H1 (cell line): ENCODE data around the gene IFNL2. TPM values are rescaled to one million over a fixed set of nuclear protein-coding genes. Genes with fewer than 3 reads are reported as not detected.
A peak's percentile ranks its signal among the peaks of the same experiment; 100 is the strongest.

ENCODE experiments used
- CTCF ChIA-PET: fragments of 300-600 bp; sonication (Branson Sonifier 250); formaldehyde crosslinking; loops from one replicate; lab custom pipeline; 2021; ENCODE audit not compliant: partially characterized antibody; lab: Charles Lee
- POLR2A ChIA-PET: fragments of 300-600 bp; sonication (Branson Sonifier 250); formaldehyde crosslinking; loops from one replicate; lab custom pipeline; 2021; ENCODE audit warnings: inconsistent platforms; ENCODE audit not compliant: partially characterized antibody; lab: Charles Lee
- DNase-seq, 2 experiments: peaks; one replicate each; pipeline versions ENCODE4 v3.0.0 to v3.0.0-alpha.2; 2010 to 2022; ENCODE audit warnings: low spot score in 2 of 2, low read depth in 1 of 2, mixed read lengths in 1 of 2
- FAIRE-seq: peaks from 2 replicates; lab custom pipeline; 2011; peaks lifted over from hg19 to GRCh38; lab: Jason Lieb, UNC
- H2AFZ ChIP-seq: 2 replicates; pipeline ENCODE4 v1.8.1; 2012; ENCODE audit warnings: low read length, inconsistent platforms
- H2AK5ac ChIP-seq: 2 replicates; pipeline ENCODE4 v1.6.1; 2013; ENCODE audit warnings: low read depth, low read length
- H2BK120ac ChIP-seq: replicated peaks from 2 replicates; pipeline ENCODE3; 2013; ENCODE audit warnings: low read depth, low read length, inconsistent platforms
- H2BK12ac ChIP-seq: 2 replicates; pipeline ENCODE4 v1.6.1; 2013; ENCODE audit warnings: low read depth, low read length
- H2BK15ac ChIP-seq: 2 replicates; pipeline ENCODE4 v1.6.1; 2013; ENCODE audit warnings: low read length
- H2BK20ac ChIP-seq: 2 replicates; pipeline ENCODE4 v1.6.1; 2013; ENCODE audit warnings: low read length
- H2BK5ac ChIP-seq: 2 replicates; pipeline ENCODE4 v1.6.1; 2013; ENCODE audit warnings: low read depth, low read length
- H3K14ac ChIP-seq: 2 replicates; pipeline ENCODE4 v1.6.1; 2013; ENCODE audit warnings: inconsistent platforms; ENCODE audit not compliant: insufficient read length
- H3K18ac ChIP-seq: 2 replicates; pipeline ENCODE4 v1.6.1; 2013; ENCODE audit warnings: low read length; ENCODE audit errors: extremely low read depth
- H3K23ac ChIP-seq: 2 replicates; pipeline ENCODE4 v1.6.1; 2013; ENCODE audit warnings: inconsistent platforms; ENCODE audit not compliant: insufficient read length
- H3K23me2 ChIP-seq: 2 replicates; pipeline ENCODE4 v1.6.1; 2013; ENCODE audit warnings: low read depth, low read length
- H3K27ac ChIP-seq: 2 replicates; pipeline ENCODE4 v1.6.1; 2011; ENCODE audit warnings: low read depth, low read length, inconsistent platforms
- H3K27me3 ChIP-seq, 4 experiments: replicated peaks in 1 of 4; 1 replicate in 1 of 4; 2 replicates in 3 of 4; pipeline versions ENCODE4 v1.6.1 to v1.8.1; 2011 to 2013; ENCODE audit warnings: low read length in 3 of 4, mild to moderate bottlenecking in 3 of 4, inconsistent platforms in 2 of 4, mixed read lengths in 2 of 4, moderate library complexity in 1 of 4; ENCODE audit not compliant: control insufficient read depth in 3 of 4, insufficient read depth in 3 of 4; ENCODE audit errors: extremely low read depth in 1 of 4
- H3K36me3 ChIP-seq, 4 experiments: 2 replicates each; pipeline versions ENCODE4 v1.6.1 to v1.8.1; 2011 to 2013; ENCODE audit warnings: mild to moderate bottlenecking in 4 of 4, low read length in 3 of 4, moderate library complexity in 2 of 4, control low read depth in 1 of 4, inconsistent platforms in 1 of 4; ENCODE audit not compliant: insufficient read depth in 4 of 4, control insufficient read depth in 2 of 4
- H3K4ac ChIP-seq: replicated peaks from 2 replicates; pipeline ENCODE3; 2013; ENCODE audit warnings: low read length, low read depth, mixed read lengths, inconsistent platforms; ENCODE audit not compliant: insufficient read length
- H3K4me1 ChIP-seq, 4 experiments: replicated peaks in 1 of 4; 1 replicate in 1 of 4; 2 replicates in 3 of 4; pipeline versions ENCODE4 v1.6.1 to v1.8.1; 2011 to 2013; ENCODE audit warnings: low read length in 3 of 4, inconsistent platforms in 2 of 4, mixed read lengths in 1 of 4; ENCODE audit not compliant: insufficient read depth in 4 of 4, control insufficient read depth in 3 of 4
- H3K4me2 ChIP-seq, 2 experiments: 2 replicates each; pipeline versions ENCODE4 v1.6.1 to v1.8.1; 2011 to 2013; ENCODE audit warnings: low read depth in 2 of 2, low read length in 2 of 2, control low read depth in 1 of 2, inconsistent platforms in 1 of 2, mild to moderate bottlenecking in 1 of 2; ENCODE audit not compliant: insufficient read depth in 1 of 2
- H3K4me3 ChIP-seq, 4 experiments: fragments of 200-600, 300-600 bp in 1 of 4; sonication (generic), shearing (Covaris generic), sonication (Bioruptor Twin) in 1 of 4; 2 replicates each; pipeline versions ENCODE4 v1.5.1 to v1.8.1; 2011 to 2016; ENCODE audit warnings: low read length in 4 of 4, low read depth in 3 of 4, control low read depth in 2 of 4, inconsistent platforms in 2 of 4, mild to moderate bottlenecking in 2 of 4, mixed read lengths in 1 of 4, moderate library complexity in 1 of 4; ENCODE audit not compliant: insufficient read depth in 2 of 4; ENCODE audit errors: extremely low read depth in 1 of 4
- H3K56ac ChIP-seq: replicated peaks from 2 replicates; pipeline ENCODE3; 2013; ENCODE audit warnings: low read depth, mild to moderate bottlenecking, mixed read lengths, low read length, inconsistent platforms; ENCODE audit not compliant: insufficient read length
- H3K79me1 ChIP-seq: 2 replicates; pipeline ENCODE4 v1.6.1; 2013; ENCODE audit warnings: low read depth, low read length, control low read depth
- H3K79me2 ChIP-seq, 2 experiments: 2 replicates each; pipeline versions ENCODE4 v1.6.1 to v1.8.1; 2012 to 2013; ENCODE audit warnings: low read length in 2 of 2, mild to moderate bottlenecking in 2 of 2, inconsistent platforms in 1 of 2; ENCODE audit not compliant: insufficient read depth in 2 of 2, control insufficient read depth in 1 of 2
- H3K9ac ChIP-seq, 4 experiments: replicated peaks in 1 of 4; 1 replicate in 1 of 4; 2 replicates in 3 of 4; pipeline versions ENCODE4 v1.6.1 to v1.8.1; 2011 to 2013; ENCODE audit warnings: low read depth in 3 of 4, low read length in 3 of 4, control low read depth in 2 of 4, mild to moderate bottlenecking in 2 of 4, moderate library complexity in 2 of 4, inconsistent platforms in 1 of 4; ENCODE audit errors: extremely low read depth in 1 of 4
- H3K9me3 ChIP-seq, 2 experiments: 2 replicates each; pipeline versions ENCODE4 v1.6.1 to v1.8.1; 2012 to 2013; ENCODE audit warnings: mild to moderate bottlenecking in 2 of 2, moderate library complexity in 2 of 2, control low read depth in 1 of 2, inconsistent platforms in 1 of 2, low read depth in 1 of 2, low read length in 1 of 2, mixed read lengths in 1 of 2; ENCODE audit not compliant: insufficient read depth in 2 of 2
- H4K20me1 ChIP-seq, 2 experiments: replicated peaks in 1 of 2; 2 replicates each; pipeline versions ENCODE3 to v1.8.1; 2011 to 2013; ENCODE audit warnings: inconsistent platforms in 2 of 2, low read length in 2 of 2, mild to moderate bottlenecking in 1 of 2; ENCODE audit not compliant: insufficient read depth in 2 of 2, control insufficient read depth in 1 of 2
- H4K5ac ChIP-seq: 2 replicates; pipeline ENCODE4 v1.6.1; 2013; ENCODE audit warnings: low read length, low read depth, mixed read lengths, inconsistent platforms; ENCODE audit not compliant: insufficient read length
- H4K8ac ChIP-seq: 2 replicates; pipeline ENCODE4 v1.8.0; 2013; ENCODE audit warnings: mild to moderate bottlenecking, moderate library complexity, low read length, inconsistent platforms; ENCODE audit not compliant: insufficient read depth; ENCODE audit errors: extremely low read depth
- H4K91ac ChIP-seq: replicated peaks from 2 replicates; pipeline ENCODE3; 2013; ENCODE audit warnings: low read length, mixed read lengths, inconsistent platforms; ENCODE audit not compliant: insufficient read length
- CBX5 ChIP-seq: fragments of 300-800, 300-1000 bp; sonication (generic); IDR thresholded peaks from 2 replicates; pipeline ENCODE4 v1.7.1; 2016; ENCODE audit warnings: antibody characterized with exemption, low read length, low read depth
- CEBPB ChIP-seq: IDR thresholded peaks from 2 replicates; pipeline ENCODE4 v1.6.1; 2012; ENCODE audit warnings: low read depth, low read length
- GABPA ChIP-seq: IDR thresholded peaks from 2 replicates; pipeline ENCODE4 v1.6.1; 2011; ENCODE audit warnings: mild to moderate bottlenecking, low read length, moderate library complexity, borderline replicate concordance; ENCODE audit not compliant: insufficient read depth
- JUND ChIP-seq: IDR thresholded peaks from 2 replicates; pipeline ENCODE4 v1.6.1; 2011; ENCODE audit warnings: mild to moderate bottlenecking, improper control_type of control experiment, low read length
- PHF8 ChIP-seq: fragments of 200-600 bp; sonication (generic); conservative IDR thresholded peaks from 2 replicates; pipeline ENCODE4 v1.7.1; 2012; ENCODE audit warnings: low read depth, mild to moderate bottlenecking, inconsistent platforms, low read length, moderate library complexity
- SIN3A ChIP-seq, 2 experiments: IDR thresholded peaks in 1 of 2; conservative IDR thresholded peaks in 1 of 2; 2 replicates each; pipeline ENCODE4 v1.6.1; 2011 to 2012; ENCODE audit warnings: low read length in 2 of 2, improper control_type of control experiment in 1 of 2, low read depth in 1 of 2, mild to moderate bottlenecking in 1 of 2
- SP4 ChIP-seq: IDR thresholded peaks from 2 replicates; pipeline ENCODE4 v1.6.1; 2012; ENCODE audit warnings: low read length, inconsistent platforms
- SRF ChIP-seq: IDR thresholded peaks from 2 replicates; pipeline ENCODE4 v1.6.1; 2011; ENCODE audit warnings: mild to moderate bottlenecking, low read depth, low read length, moderate library complexity
- SUZ12 ChIP-seq: fragments of 200-600 bp; sonication (generic); IDR thresholded peaks from 2 replicates; pipeline ENCODE4 v1.6.1; 2012; ENCODE audit warnings: mild to moderate bottlenecking, inconsistent platforms, low read length, moderate library complexity, mixed read lengths
- TCF12 ChIP-seq: IDR thresholded peaks from 2 replicates; pipeline ENCODE4 v1.6.1; 2011; ENCODE audit warnings: low read depth, mild to moderate bottlenecking, low read length
- TEAD4 ChIP-seq: IDR thresholded peaks from 2 replicates; pipeline ENCODE4 v1.6.1; 2012; ENCODE audit warnings: low read depth, low read length, inconsistent platforms, mixed read lengths
- WGBS, 2 experiments: shearing (Covaris generic) in 1 of 2; methylation state at CpG; one replicate each; pipeline versions ENCODE4 v1.1.6 to v1.1.7; 2013 to 2015; ENCODE audit warnings: low lambda C conversion rate in 2 of 2, mixed read lengths in 2 of 2, inconsistent platforms in 1 of 2, low coverage in 1 of 2, missing lambda C conversion rate in 1 of 2; ENCODE audit not compliant: insufficient replicate concordance in 2 of 2, insufficient coverage in 1 of 2, insufficient read length in 1 of 2; ENCODE audit errors: extremely low coverage in 1 of 2, missing lambda C conversion rate in 1 of 2; 5-methylcytosine and 5-hydroxymethylcytosine counted together
- polyA plus RNA-seq, 7 experiments: library from polyadenylated mRNA; depleted of rRNA in 3 of 7; stranded (reverse) in 5 of 7; unstranded in 2 of 7; fragments of >200 nt in 5 of 7; fragments of 200-250 nt in 2 of 7; gene quantifications; 1 replicate in 5 of 7; 2 replicates in 1 of 7; 4 replicates in 1 of 7; pipeline versions ENCODE4 v1.2.1 to v1.2.3, GENCODE V29; 2011 to 2013; ENCODE audit warnings: missing spikeins in 2 of 7, mixed read lengths in 2 of 7
- total RNA-seq: library from RNA; stranded (reverse); fragmentation: NEBNext Ultra II Directional; extraction: Animal tissue kit (Norgen Biotek cat#: 25700); gene quantifications from 2 replicates; pipeline ENCODE4 v1.2.1, GENCODE V29; 2021

Gene IFNL2
- total and polyA plus RNA-seq, 2 of the 8 experiments (the other 6 are each of a cell fraction or from before 2014, with no cell fraction given): not detected

DNA sequence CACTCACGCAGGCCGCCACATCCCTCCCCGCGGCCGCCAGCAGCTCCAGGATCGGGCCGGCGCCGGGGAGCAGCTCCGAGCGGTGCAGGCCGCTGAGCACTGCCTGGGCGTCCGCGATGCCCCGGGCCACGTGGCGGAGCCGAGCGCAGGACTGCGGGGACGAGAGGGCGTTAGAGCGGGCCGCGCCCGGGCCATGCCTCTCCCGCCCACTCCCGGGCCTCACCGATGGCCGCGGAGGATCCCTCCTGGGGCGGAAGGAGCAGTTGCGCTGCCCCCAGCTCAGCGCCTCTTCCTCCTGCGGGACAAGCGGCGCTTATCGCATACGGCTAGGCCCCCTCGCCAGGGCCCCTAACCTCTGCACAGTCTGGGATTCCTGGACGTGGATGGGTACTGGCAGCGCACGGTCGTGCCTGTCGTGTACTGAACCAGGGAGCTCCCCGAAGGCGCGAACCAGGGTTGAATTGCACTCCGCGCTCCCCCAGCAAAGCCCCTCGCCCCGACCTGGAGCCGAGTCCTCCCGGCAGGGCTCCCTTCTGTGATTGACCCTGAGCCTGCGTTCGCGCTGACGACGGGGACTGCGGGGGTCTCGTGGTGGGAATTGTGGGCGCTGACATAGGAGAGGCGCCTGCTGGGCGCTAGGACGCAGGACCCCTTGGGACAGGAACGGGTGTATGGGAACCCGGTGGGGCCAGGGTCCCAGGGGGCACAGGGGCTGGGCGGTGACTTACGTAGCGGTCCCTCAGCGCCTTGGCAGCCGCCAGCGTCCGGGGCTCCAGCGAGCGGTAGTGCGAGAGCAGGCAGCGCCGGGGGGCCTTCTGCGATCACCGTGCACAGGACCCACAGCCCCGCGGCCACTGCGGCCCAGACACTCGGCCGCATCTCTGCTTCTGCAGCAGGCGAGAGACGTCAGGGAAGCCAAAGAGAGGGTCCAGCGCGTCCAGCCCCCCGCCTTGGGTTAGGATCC is 20.2 kb upstream of the IFNL2 start:
- H3K14ac ChIP-seq: no peak overlapping the region
- H3K79me1 ChIP-seq: no peaks in the 10 kb centered on the region
- ChIA-PET POLR2A (interaction anchor here (0.8 kb wide), 1 partner anchor 78 kb away, joined by 3 read pairs; no protein-coding TSS in a partner anchor), CTCF (interaction anchor here (1.2 to 1.6 kb wide), 5 partner anchors 24 to 136 kb away, joined by 3 to 5 read pairs (median 4); no protein-coding TSS in a partner anchor)
- no peak overlapping the region for H2AK5ac ChIP-seq
- H3K4me2 ChIP-seq: peak overlapping the region; percentile 32 to 81
- no peak overlapping the region for H4K8ac ChIP-seq
- H3K36me3 ChIP-seq: no peaks in the 10 kb centered on the region
- no peak overlapping the region for H2BK15ac ChIP-seq
- H4K5ac ChIP-seq: no peak overlapping the region
- WGBS, 2 experiments: 17% methylated on average over 73 of the region's 92 CpGs; no CpG with 5 or more reads in 1 of the 2 experiments
- no peak overlapping the region for H3K23ac ChIP-seq
- H3K23me2 ChIP-seq: peaks cover 8% of the 10 kb centered on the region; the same call in 1 of the 2 replicates
- H3K4me3 ChIP-seq: peak overlapping the region in 3 of 4 experiments; percentile 10 to 51 (median 12); a peak in 4 of 8 replicates
- H3K79me2 ChIP-seq: no peaks in the 10 kb centered on the region
- no peak overlapping the region for H2BK120ac ChIP-seq
- no peak overlapping the region; the same call in 1 of the 2 replicates for H2AFZ ChIP-seq
- H3K56ac ChIP-seq: no peak overlapping the region
- FAIRE-seq (no peak), DNase-seq (peak in 1 of 2 experiments; percentile 69)
- peaks cover 0 to 14% (median 7%) of the 10 kb centered on the region in 4 experiments; a peak in 5 of 7 replicates for H3K4me1 ChIP-seq
- no peak overlapping the region for H2BK20ac ChIP-seq
- peak overlapping the region; percentile 15 for H4K91ac ChIP-seq
- peak overlapping the region; percentile 71; the same call in 1 of the 2 replicates for H3K18ac ChIP-seq
- no peak overlapping the region for H3K9ac ChIP-seq
- no peak overlapping the region for H2BK12ac ChIP-seq
- H4K20me1 ChIP-seq: peaks cover 0 to 5% of the 10 kb centered on the region in 2 experiments
- peaks cover 29 to 43% (median 36%) of the 10 kb centered on the region in 4 experiments for H3K27me3 ChIP-seq
- no peak overlapping the region for H3K27ac ChIP-seq
- H3K4ac ChIP-seq: no peak overlapping the region
- H2BK5ac ChIP-seq: no peak overlapping the region
- peaks cover 0 to 3% of the 10 kb centered on the region in 2 experiments; a peak in 1 of 4 replicates for H3K9me3 ChIP-seq
- TF ChIP-seq SP4: no peak
- TF ChIP-seq CBX5: no peak
- no peak for TF ChIP-seq TEAD4
- TF ChIP-seq SRF: no peak
- TF ChIP-seq SUZ12: peak; percentile 96
- TF ChIP-seq PHF8: no peak
- peak; percentile 53 for TF ChIP-seq GABPA
- TF ChIP-seq JUND: no peak
- TF ChIP-seq SIN3A (conservative IDR thresholded peaks at IDR 0.05 in 1 of 2, IDR thresholded peaks at IDR 0.05 in 1 of 2; ENCODE audit: low read depth in 1 of 2, low read length in 2 of 2): no peak
- TF ChIP-seq CEBPB: no peak
- no peak for TF ChIP-seq TCF12
